GM19452 (cell line): Measurements from ENCODE around the gene PRIM1.
A peak's percentile ranks its signal among the peaks of the same experiment; 100 is the strongest.
"Not testable (repeated sequence)": the region's sequence is repeated elsewhere in the genome, so short reads cannot be mapped to it uniquely, and the experiment has no call there.

Experiments
- ATAC-seq: cut with Tn5 transposase; IDR thresholded peaks from one replicate; pipeline ENCODE4 v1.9.1; 2021; ENCODE audit not compliant: unreplicated experiment

PRIM1 gene

GRCh38 chr12:56751712-56752598, at the start of gene PRIM1:
Gene PRIM1, minus strand, starts transcription at chr12:56752323. Its CDS starts 25 bp downstream, at chr12:56752298.
- ATAC-seq = peak; percentile 78

DNA sequence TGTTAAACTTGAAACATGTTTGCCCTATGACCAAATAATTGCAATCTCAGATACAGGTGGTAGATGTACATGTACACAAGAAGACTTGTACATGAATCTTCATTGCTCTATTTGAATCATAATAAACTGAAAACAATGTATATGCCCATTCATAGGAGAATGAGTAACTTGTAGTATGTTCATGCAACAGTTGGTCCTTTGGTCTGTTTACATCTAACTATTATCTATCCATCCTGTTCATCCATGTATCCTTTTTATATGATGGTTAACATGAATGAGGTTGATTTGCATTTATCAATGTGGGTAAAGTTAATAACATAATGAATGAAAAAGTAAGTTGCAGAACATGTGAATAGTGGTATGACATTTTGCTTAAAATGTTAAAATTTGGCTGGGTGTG, 48.1 kb upstream of the PRIM1 start:
- no peak for ATAC-seq

GRCh38 chr12:56799345-56799744, 47.2 kb upstream of the PRIM1 start:
- not testable (repeated sequence) for ATAC-seq

DNA sequence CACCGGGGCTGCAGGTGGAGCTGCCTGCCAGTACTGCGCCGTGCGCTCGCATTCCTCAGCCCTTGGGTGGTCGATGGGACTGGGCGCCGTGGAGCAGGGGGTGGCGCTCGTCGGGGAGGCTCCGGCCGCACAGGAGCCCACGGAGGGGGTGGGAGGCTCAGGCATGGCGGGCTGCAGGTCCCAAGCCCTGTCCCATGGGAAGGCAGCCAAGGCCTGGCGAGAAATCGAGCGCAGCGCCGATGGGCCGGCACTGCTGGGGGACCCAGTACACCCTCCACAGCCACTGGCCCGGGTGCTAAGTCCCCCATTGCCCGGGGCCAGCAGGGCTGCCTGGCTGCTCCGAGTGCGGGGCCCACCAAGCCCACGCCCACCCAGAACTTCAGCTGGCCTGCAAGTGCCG, 43.7 kb upstream of the PRIM1 start:
- ATAC-seq = not testable (repeated sequence)

GRCh38 chr12:56795046-56795562, 43.0 kb upstream of the PRIM1 start:
- ATAC-seq = not testable (repeated sequence)

- not testable (repeated sequence) for ATAC-seq
These were observed 41.0 kb upstream of the PRIM1 start for GRCh38 chr12:56793124-56793523.

DNA sequence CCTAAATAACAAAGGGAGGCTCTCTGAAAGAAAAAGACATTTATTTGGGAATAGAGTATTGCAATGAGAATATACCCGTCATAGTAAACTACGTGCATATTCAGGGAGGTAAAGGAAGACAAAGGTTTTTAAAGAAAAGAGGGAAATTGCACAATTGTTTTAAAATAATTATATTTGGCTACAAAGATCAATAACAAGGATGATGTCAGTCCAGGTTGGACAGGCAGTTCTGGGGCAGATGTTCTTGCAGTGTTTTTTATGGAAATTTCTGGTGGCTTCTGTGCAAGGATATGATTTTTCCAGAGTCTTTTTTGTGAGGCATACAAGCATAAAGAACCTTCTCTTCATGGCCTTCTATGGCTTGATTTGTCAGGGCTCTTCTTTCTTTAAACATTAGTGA, 40.6 kb upstream of the PRIM1 start:
- ATAC-seq = no peak

GRCh38 chr12:56789429-56789828, 37.3 kb upstream of the PRIM1 start:
- not testable (repeated sequence) for ATAC-seq

GRCh38 chr12:56787498-56787897, 35.4 kb upstream of the PRIM1 start:
- no peak for ATAC-seq

- ATAC-seq = no peak
These were observed 33.8 kb upstream of the PRIM1 start for GRCh38 chr12:56785874-56786273.

- ATAC-seq = no peak
These were observed 33.2 kb upstream of the PRIM1 start for GRCh38 chr12:56785141-56785865.

DNA sequence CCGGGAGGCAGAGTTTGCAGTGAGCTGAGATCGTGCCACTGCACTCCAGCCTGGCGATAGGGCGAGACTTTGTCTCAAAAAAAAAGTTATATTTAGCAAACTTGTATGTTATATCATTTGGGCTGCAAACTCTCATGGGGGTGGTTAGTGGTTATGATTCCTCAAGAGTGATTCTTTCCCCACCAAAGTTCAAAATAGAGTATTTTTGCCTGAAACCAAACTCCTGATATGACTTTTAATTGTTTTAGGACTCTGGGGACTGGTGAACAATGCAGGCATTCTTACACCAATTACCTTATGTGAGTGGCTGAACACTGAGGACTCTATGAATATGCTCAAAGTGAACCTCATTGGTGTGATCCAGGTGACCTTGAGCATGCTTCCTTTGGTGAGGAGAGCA, 29.6 kb upstream of the PRIM1 start:
- ATAC-seq = no peak

- no peak for ATAC-seq
These were observed 26.6 kb upstream of the PRIM1 start for GRCh38 chr12:56778756-56779155.

GRCh38 chr12:56776654-56777053, 24.5 kb upstream of the PRIM1 start:
- no peak for ATAC-seq

- ATAC-seq = no peak
These were observed 23.5 kb upstream of the PRIM1 start for GRCh38 chr12:56775638-56776037.

DNA sequence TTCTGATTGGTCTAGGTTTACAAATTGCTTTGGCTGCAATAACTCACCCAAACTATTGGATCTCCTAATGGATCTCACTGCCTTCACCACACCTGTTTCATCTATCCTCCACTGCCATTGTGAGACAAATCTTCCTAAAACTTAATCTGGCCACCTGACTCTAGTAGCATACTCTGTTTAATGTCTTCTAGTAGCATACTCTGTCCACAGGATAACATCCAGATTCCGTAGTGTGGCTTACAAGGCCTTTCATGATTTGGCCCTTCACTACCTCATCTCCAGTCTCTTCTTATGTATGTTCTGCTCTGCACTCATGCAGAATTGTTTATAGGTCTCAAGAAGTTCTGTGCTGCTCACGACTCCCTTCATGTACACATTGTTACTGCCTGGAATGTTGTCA, 21.0 kb upstream of the PRIM1 start:
- ATAC-seq = no peak

DNA sequence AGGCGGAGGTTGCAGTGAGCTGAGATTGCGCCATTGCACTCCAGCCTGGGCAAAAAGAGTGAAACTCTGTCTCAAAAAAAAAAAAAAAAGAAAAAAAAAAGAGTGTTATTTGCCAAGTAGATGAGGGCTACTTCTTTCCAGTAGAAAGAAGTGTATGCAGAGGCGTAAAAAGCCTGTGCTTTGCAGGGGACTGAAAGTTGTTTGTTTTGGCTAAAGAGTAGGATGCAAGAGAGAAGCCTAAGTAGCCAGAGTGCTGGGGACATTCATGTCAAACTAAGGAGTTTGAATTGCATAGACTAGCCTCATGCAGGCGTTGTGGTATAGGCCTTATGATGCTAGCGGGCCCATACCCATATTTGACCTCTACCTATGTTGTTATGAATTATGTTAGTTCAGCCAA, 20.5 kb upstream of the PRIM1 start:
- ATAC-seq = no peak

DNA sequence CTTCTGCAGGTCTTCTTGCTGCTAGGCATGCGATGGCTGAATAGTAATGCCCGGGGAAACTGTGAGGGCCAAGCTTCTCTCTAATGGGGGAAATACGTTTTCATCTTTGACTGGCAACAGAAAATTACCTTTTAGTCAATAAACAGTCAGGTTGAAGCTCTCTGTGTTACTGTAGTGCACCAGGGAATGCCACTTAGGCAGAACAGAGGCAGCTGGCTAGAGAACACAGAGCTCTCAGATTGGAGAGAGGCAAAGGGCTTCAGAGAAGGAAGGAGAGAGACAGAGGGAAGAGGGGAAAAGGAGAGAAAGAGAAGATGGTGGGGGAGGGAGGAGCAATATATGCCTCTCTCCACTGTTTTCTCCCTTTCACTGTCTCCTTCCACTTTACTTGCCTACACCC, 17.7 kb upstream of the PRIM1 start:
- no peak for ATAC-seq

DNA sequence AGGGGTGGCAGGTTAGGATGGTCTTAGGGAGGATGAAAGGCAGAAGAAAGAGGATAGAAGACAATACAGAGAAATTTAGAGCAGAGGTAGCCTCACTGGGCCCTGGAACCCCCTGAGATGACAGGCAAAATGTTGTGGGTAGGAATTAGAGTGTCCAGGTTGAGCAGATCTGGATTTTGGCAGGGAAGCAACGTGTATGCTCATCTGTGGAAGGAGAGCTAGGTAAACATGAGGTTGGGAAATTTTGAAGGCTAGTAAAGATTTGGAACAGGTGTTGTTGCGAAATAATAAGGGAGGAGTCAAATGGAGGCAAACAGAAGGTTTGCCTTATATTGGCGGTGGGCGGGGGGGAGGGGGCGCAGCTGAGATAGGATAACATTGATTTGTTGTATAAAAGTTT, 16.3 kb upstream of the PRIM1 start:
- no peak for ATAC-seq

- peak; percentile 98 for ATAC-seq
These were observed 14.4 kb upstream of the PRIM1 start for GRCh38 chr12:56766535-56766934.

GRCh38 chr12:56763753-56764657, 11.9 kb upstream of the PRIM1 start:
- no peak for ATAC-seq
